Activated CD8-positive, alpha-beta memory T cell treated with anti-CD3 and anti-CD28 coated beads for 24 hours (primary cell): ENCODE results near the gene SYMPK.
"Not testable (repeated sequence)": the region's sequence is repeated elsewhere in the genome, so short reads cannot be mapped to it uniquely, and the experiment has no call there.

Source experiments
- DNase-seq: peaks from one replicate; pipeline ENCODE4 v3.0.0-alpha.2; 2020

SYMPK gene

DNA sequence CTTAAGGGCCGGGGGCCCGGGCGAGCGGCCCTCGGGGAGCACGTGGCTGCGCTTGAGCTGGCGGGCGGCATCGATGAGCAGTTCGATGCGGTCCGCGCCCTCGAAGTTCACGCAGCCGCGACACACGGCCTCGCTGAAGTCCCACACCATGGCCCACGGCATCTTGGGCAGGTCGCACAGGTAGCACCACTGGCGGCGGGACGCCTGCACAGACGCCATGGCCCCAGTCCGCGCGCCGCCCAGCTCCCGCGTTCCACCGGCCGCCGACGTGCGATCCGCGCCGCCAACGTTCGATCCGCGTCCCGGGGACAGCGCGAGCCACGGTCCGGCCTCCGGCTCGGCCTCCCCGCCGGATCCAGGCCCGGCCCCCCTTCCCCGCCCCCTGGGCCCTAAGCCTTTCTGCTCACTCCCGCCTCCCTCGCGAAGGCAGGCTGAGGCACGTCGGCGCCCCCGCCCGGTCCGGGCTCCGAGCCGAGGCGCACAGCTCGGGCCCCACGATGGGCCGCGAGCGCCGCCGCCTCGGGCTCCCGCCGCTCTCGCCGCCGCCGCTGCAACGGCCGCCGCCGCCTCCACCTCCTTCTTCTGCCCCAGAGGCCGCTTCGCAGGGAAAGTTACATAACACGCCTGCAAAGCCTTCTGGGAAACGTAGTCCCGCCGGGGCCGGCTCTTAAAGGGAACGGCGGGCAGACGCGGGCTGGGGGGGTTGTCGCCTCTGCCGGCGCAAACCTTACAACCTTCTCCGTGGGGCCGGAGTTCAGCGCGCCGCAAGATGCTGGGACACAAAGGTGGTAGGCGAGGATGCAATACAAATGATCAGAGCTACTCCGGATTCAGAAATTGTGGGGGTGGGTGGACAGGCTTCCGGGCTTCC, 22.8 kb upstream of the SYMPK start, which contains the start of gene IRF2BP1:
Gene IRF2BP1 (minus strand): TSS at position 586 of the 871 bp plus-strand sequence. CDS start 367 bp downstream, at position 219.
- peak; percentile 93 for DNase-seq

DNA sequence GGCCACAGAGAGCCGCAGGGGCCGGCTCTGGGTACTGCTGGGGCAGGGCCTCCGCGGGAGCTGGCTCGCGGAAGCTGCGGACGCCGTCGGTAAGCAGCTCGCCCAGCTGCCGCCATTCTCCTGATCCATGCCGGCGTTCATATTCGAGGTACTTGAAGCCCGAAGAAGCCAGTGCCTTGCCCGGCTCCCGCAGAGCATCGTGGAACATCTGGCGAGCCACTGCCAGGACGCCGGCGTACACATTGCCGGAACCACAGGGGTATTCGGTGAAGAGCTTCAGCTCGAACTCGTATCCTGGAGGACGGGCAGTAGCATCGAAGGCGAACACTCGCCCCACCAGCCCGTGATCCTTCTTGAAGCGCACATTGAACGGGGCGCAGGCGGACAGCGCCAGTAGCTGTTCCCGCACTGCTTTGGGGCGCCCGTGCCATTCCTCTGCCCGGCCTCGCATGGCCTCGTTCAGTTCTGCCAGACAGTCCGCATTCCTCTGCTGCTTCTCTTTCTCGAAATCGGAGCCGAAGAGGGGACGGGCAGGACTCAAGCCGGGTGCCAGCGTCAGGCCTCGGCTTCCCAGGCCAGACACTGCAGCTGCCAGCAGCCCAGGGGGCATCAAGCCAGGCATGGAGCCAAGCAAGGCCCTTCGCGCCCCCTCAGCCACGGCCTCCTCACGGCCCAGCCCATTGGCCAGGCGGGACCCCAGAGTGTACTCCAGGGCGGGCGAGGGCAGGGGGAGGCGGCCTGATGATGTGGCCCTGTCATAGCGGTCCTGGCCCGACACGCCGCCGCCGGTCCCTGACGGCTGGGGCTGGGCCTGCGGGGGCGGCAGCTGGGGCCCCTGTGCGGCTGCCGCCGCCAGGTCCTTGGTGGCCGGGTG, 22.0 kb upstream of the SYMPK start:
- peak; percentile 65 for DNase-seq

DNA sequence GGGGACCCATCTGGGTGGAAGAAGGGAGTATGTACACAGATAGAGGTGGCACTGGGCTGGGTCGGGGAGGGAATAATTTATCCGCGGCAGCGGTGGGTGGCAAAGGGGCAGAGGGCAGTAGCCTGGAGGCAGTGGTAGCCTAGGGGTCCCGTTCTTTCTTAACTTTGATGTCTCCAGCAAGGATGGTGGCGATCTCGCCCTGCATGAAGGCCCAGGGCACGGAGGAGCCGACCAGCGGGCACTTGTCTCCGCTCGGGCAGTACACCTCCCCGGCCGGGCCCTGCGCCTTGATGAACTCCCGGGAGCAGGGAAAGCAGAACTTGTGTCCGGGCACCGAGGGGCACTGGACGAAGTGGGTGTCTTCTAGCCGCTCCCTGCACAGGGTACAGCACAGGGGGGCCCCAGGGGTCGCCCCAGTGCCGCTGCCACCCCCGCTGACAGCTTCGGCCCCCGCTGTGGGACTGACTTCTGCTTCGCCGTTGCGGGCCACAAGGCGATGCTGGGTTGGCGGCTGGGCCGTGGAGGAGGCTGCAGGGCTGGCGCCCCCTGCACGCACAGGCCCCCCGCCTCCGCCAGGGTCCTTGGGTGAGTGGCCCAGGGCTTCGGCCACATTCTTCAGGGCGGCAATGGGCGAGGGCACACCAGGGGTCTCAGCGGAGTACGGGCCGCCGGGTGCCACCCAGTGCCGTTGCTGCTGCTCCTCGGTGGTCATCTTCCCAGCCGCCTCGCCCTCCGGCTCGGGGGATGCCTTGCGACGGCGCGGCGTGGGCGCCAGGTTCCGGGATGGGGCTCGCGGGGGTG, 21.1 kb upstream of the SYMPK start:
- DNase-seq = no peak

DNA sequence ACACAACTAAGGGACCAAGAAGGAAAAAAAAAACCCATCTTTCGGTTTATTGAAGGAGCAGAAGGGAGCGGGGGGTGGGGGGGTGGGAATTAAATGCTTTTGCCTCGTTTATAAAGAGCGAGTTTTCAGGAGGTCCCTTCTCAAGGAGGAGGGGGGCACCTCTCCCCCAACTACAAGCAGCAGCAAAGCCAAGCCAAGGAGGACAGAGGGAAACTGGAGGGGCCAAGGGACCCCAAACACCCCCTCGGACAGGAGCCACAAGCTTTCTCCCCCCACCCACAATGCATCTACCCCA, 20.6 kb upstream of the SYMPK start:
- DNase-seq = no peak

DNA sequence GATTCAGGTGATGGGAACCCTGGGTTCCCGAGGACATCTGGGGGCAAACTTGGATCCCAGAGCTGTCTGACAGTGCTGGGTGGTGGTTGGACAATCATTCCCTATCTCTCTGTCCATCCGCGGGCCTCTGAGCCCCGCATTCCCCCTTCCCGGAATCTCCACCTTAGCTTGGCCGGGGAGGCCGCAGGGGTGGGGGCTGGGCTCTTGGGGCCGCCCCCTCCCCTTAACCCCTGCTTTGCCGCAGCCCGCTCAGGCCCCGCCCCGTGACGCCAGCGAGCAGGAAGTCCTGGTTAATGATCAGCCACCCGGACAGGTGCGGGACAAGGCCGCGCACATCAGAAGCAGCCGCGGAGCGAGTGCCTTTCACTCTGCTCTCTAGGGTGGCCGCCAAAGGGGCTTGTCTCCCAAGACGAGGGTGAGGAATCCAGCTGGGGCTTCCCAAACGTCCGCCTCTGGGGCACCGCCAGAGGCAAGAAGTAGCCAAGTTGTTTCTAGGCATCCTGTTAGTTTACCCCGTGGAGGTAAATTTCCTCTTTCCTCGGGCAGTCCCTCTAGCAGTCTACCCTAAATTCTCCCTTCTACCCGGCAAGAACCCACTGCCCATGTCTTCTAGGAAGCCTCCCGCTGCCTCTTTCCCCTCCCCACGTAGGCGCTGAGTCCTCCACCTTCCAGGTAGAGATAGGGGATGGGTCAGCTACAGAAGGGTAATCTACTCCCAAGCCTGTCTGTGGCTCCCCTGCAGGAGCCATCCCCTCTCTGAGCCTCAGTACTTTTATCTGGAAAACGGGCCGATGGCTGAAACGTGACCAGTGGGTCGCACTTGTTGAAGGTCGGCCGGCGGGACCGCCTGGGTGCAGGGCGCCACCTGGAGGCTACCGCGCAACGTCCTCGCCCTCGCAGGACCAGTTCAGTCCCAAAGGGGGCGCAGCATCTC, 20.0 kb upstream of the SYMPK start:
- peak; percentile 95 for DNase-seq

DNA sequence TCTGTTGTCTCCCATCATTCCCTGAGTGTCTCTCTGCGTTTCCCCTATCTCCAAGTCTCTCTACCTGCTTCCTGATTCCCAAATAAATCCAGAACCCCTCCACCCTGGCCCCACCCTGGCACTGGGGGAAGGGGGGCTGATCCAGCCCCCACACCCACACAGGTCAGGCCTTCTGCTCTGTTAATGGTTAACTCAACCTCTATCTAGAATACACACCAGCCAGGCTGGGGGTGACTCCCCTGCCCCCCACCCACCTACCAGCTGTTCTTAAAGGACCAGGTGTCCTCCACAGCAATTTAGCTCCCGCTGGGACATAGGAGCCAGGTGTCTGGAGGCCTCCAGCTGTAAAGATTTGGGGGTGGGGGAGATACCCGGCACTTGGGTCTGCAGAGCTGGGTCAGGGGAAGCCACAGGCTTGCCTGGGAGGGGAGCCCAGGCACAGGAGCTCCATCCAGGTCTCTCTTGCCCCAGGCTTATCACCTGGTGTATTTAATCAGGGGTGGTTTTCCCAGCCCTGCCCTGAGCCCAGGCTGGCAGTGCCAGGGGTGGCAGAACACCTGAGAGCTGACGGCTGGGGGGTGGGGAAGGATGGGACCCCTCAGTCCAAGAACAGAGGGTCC, 19.1 kb upstream of the SYMPK start:
- no peak for DNase-seq

DNA sequence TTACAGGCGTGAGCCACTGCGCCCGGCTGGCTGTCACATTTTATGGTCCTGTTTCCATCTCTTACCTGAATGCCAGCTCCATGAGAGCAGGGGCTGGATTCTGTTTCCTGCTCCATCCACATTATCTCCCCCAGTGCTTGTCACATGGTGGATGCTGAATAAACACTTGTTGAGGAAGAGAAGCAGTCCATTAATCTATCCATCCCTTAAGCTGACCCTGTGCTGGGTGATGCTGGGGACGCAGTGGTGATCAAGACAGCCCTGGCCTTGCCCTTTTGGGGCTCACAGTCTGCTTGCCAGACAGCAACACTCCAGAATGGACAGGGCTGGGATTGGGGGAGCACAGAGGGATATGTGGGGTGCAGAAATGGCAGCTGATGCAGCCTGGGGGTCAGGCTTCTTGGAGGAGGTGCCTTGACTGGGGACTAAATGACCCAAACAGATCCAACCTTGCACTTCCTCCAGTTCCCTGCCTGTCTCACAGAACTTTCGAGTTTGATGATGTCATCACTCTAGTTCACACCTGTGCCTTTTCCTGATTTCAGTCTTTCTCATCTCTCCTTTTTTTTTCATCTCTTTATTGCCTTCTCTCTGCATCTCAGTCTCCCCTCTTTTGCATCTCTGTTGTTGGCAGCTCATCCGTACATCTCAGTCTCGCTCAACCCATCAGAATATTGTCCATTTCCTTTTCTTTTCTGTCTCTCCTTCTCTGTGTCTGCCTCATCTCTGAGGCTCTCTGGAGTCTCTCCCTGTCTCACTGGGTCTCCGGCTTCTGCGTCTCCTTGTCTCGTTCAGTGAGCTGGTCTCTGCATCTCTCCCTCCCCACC, 18.3 kb upstream of the SYMPK start:
- no peak for DNase-seq

DNA sequence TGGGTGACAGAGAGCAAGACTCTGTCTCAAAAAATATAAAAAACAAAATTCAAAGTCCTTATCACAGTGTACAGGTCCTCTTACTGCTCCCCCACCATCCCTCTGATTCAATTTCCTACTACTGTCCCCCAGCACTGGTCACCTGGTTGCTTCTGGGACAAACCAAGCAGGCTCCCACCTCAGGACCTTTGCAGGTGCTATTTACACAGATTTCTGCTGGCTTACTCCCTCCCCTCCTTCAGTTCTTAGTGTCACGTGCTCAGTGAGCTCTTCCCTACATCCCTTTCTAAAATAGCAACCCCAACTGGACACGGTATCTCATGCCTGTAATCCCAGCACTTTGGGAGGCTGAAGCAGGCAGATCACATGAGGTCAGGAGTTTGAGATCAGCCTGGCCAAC, 17.0 kb upstream of the SYMPK start:
- DNase-seq = no peak

DNA sequence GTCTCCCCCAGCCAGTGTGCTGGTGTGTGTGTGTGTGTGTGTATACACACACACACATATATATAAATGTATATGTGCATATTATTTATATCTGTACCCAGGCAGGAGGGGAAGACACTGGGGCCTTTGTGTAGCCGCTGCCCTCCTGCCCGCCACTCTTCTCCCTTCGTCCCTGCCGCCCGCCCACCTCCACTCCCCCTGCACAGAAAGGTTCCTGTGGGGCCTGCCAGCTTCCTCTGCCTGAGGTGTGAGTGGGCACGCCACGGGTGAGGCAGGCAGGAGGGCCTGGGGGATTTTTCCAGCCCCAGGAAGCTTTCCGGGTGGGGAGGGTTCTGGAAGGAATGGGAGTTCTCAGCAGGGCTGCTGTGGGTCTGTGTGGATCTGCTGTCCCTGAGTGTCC, 16.1 kb upstream of the SYMPK start:
- DNase-seq = no peak

DNA sequence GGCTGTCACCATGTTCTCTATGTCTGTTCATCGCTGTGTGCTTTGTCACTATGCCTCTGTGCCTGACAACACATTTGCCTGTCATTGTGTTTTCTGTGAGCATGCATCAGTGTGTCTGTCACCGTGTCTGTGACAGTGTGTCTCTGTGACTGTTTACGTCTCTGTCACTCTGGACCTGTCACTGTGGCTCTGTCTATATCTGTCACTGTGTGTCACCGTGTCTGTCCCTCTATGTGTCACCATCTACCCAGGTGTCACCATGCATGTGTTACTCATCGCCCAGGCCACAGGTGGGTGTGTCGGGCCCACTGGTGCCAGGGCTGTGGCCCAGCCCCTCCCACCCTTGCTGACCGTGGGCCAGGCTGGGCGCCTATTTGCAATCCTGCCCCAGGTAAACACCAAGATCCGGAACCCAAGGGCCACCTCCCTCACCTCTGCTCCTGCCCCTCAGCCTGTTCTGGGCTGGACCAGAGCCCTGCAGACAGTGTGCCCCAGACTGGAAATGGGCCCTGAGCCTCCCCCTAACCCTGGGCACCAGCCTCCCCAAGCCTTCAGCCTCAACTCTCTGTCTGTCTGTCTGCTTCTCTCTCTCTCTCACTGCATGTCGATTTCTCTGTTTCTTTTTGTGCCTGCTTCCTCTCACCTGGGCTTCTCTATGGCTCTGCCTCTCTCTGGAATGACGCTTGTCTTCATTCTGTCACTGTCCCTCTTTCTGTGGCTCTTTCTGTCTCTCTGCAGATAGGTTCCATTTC, 15.3 kb upstream of the SYMPK start:
- no peak for DNase-seq

DNA sequence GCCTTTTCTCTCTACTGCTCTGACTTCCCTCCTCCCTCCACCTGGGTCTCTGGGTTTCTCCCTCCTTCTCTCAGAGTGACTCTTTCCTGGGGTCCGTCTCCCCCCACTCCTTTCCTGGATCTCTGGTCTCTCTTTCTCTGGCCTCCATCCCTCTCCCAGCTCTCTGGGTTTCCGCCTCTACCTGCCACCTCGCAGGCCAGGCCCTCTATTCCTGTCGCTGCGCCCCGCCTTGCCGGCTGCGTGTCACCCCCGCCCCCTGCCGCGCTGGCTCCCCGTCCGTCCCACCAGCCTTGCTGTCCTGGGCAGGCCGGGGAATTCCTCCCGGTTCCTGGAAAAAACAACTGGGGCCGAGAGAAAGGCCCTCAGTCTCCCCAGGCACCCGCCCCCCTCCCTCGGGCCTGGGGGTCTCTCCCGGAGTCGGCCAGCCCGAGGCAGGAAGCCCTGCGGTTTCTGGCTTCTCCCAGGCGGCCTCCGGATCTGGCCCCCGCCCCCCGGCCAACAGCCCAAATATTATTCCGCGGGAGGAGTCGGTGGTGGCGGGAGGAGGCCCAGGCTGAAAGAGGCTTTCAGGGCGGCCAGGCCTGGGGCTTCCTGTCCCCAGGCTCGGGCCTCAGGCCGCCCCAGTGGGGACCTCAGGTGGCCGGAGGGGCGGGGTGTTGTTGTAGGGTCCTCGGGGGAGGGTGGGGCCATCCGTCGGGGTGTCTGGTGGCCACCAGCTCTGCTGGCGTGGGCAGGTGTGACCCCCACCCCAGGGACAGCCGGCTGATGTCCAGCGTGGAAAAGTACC, 13.7 kb upstream of the SYMPK start:
- peak; percentile 62 for DNase-seq

DNA sequence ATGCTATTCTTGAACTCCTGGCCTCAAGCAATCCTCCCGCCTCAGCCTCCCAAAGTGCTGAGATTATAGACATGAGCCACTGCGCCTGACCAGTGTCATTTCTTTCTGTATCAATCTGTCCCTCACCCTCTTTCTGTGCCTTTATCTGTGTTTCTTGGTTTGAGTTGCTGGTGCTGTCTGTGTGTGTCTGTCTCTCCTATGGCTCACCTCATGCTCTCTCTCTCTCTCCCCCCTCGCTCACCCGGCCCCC, 13.1 kb upstream of the SYMPK start:
- no peak for DNase-seq

DNA sequence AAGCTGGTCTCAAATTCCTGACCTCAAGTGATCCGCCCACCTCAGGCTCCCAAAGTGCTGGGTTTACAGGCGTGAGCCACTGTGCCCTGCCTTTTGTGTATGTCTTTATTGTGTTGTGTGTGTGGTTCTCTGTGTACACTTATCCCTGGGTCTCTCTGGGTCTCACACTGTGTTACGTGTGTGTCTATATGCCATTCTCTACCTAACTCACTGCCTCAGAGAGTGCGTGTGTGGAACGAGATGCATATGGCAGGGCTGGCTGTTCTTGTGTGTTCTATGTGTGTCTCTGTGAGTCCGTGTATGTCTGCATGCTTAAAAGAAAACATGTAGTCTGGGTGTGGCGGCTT, 11.6 kb upstream of the SYMPK start:
- DNase-seq = no peak

DNA sequence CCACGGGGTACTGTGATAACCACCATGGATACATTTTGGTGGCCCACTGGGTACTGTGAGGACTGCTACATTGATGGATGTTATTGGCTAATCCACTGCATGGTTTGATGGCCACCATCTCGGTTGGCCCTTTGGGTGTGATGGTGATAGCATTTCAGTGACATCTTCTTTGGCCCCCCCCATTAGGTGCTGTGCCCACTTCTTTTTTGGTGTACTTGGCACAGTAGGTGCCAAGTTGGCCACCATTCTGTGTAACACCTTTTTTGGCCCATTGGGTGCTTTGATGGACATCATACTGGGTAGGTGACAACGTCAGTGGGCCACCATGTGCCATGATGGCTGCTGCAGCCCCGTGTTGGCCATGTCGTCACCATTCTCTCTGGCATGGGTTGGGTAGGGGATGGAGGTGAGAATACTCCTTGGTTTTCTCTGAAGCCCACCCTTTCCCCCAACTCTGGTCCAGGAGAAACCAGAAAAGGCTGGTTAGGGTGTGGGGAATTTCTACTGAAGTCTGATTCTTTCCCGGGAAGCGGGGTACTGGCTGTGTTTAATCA, 10.3 kb upstream of the SYMPK start:
- no peak for DNase-seq

DNA sequence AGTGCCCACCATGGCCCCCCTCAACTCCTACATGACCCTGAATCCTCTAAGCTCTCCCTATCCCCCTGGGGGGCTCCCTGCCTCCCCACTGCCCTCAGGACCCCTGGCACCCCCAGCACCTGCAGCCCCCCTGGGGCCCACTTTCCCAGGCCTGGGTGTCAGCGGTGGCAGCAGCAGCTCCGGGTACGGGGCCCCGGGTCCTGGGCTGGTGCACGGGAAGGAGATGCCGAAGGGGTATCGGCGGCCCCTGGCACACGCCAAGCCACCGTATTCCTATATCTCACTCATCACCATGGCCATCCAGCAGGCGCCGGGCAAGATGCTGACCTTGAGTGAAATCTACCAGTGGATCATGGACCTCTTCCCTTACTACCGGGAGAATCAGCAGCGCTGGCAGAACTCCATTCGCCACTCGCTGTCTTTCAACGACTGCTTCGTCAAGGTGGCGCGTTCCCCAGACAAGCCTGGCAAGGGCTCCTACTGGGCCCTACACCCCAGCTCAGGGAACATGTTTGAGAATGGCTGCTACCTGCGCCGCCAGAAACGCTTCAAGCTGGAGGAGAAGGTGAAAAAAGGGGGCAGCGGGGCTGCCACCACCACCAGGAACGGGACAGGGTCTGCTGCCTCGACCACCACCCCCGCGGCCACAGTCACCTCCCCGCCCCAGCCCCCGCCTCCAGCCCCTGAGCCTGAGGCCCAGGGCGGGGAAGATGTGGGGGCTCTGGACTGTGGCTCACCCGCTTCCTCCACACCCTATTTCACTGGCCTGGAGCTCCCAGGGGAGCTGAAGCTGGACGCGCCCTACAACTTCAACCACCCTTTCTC, 9.4 kb upstream of the SYMPK start:
- no peak for DNase-seq

DNA sequence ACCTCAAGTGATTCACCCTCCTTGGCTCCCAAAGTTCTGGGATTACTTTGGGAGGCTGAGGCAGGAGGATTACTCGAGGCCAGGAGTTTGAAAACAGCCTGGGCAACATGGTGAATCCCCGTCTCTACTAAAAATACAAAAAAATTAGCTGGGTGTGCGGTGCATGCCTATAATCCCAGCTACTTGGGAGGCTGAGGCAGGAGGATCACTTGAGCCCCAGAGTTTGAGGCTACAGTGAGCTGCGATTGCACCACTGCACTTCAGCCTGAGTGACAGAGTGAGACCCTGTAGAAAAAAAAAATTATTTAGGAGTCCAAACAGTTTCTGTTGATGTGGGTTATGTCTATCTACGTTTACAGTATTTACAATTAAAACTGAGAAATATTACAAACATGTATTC, 7.9 kb upstream of the SYMPK start:
- no peak for DNase-seq

DNA sequence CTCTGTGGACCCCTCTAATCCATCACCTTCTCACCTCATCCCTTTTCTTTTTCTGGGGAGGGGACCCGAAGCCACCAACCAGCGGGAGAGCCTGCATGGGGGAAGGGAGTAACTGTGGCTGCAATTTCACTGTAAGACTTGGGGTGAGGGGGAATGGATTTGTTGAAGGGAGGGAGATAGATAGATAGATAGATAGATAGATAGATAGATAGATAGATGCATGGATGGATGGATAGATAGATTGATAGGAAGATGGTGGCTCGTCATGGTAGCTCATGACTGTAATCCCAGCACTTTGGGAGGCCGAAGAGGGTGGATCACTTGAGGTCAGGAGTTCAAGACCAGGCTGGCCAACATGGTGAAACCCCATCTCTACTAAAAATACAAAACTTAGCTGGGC, 4.3 kb upstream of the SYMPK start:
- DNase-seq = not testable (repeated sequence)
